SK-N-SH (cell line): ENCODE measurements around the gene SLC17A5. TPM values are rescaled to one million over a fixed set of nuclear protein-coding genes. Genes with fewer than 3 reads are reported as not detected.

Experiments
- CTCF ChIA-PET: fragments of 300-600, 350-600 bp; formaldehyde crosslinking; extraction: SDS; loops from one replicate; lab custom pipeline; 2021; lab: Yijun Ruan, JAX
- POLR2A ChIA-PET: fragments of 350-600 bp; sonication (Branson Sonifier 250); formaldehyde crosslinking; extraction: SDS; loops from one replicate; lab custom pipeline; 2020; ENCODE audit warnings: antibody characterized with exemption, inconsistent platforms; lab: Yijun Ruan, JAX
- DNase-seq: peaks from one replicate; pipeline ENCODE4 v3.0.0; 2012
- H2AFZ ChIP-seq: fragments of 200-600 bp; sonication (generic); 2 replicates; pipeline ENCODE4 v1.8.1; 2016; ENCODE audit warnings: antibody characterized with exemption, mild to moderate bottlenecking, low read depth
- H3F3A ChIP-seq: fragments of 200-600 bp; sonication (generic); replicated peaks from 2 replicates; pipeline ENCODE3; 2016; ENCODE audit warnings: antibody characterized with exemption, mild to moderate bottlenecking; ENCODE audit not compliant: insufficient read depth
- H3K27ac ChIP-seq, 2 experiments: fragments of 200-500 bp in 1 of 2; fragments of 200-600 bp in 1 of 2; sonication (Bioruptor generic) in 1 of 2; sonication (generic), shearing (Covaris generic) in 1 of 2; 2 replicates each; pipeline versions ENCODE4 v1.5.1 to v1.6.1; 2014 to 2016; ENCODE audit warnings: low read depth in 2 of 2, inconsistent platforms in 1 of 2, low read length in 1 of 2, mild to moderate bottlenecking in 1 of 2, mixed read lengths in 1 of 2
- H3K27me3 ChIP-seq: fragments of 200-600 bp; sonication (generic), shearing (Covaris generic); 2 replicates; pipeline ENCODE4 v1.6.1; 2016; ENCODE audit warnings: mixed run types; ENCODE audit not compliant: insufficient read depth
- H3K36me3 ChIP-seq, 2 experiments: fragments of 200-500 bp in 1 of 2; fragments of 200-600 bp in 1 of 2; sonication (Bioruptor generic) in 1 of 2; sonication (generic) in 1 of 2; replicated peaks in 1 of 2; 2 replicates each; pipeline versions ENCODE3 to v1.5.1; 2014 to 2016; ENCODE audit warnings: low read length in 1 of 2, mild to moderate bottlenecking in 1 of 2; ENCODE audit not compliant: insufficient read depth in 2 of 2, control insufficient read depth in 1 of 2
- H3K4me1 ChIP-seq, 2 experiments: fragments of 200-500 bp in 1 of 2; fragments of 200-600 bp in 1 of 2; sonication (Bioruptor generic) in 1 of 2; sonication (generic), shearing (Covaris generic) in 1 of 2; 2 replicates each; pipeline versions ENCODE4 v1.5.1 to v1.6.1; 2014 to 2016; ENCODE audit warnings: low read depth in 1 of 2, low read length in 1 of 2, mixed run types in 1 of 2; ENCODE audit not compliant: insufficient read depth in 2 of 2, control insufficient read depth in 1 of 2
- H3K4me2 ChIP-seq: fragments of 200-600 bp; sonication (generic), shearing (Covaris generic); 2 replicates; pipeline ENCODE4 v1.6.1; 2017; ENCODE audit warnings: mixed run types
- H3K4me3 ChIP-seq, 2 experiments: fragments of 200-500 bp in 1 of 2; fragments of 200-600 bp in 1 of 2; sonication (Bioruptor generic) in 1 of 2; sonication (generic), shearing (Covaris generic) in 1 of 2; 2 replicates each; pipeline versions ENCODE4 v1.5.1 to v1.8.1; 2014 to 2016; ENCODE audit warnings: low read depth in 2 of 2, inconsistent platforms in 1 of 2, low read length in 1 of 2, mild to moderate bottlenecking in 1 of 2, mixed read lengths in 1 of 2, moderate library complexity in 1 of 2
- H3K79me2 ChIP-seq: fragments of 200-600 bp; sonication (generic); 2 replicates; pipeline ENCODE4 v1.8.1; 2017; ENCODE audit warnings: mild to moderate bottlenecking; ENCODE audit not compliant: insufficient read depth
- H3K9ac ChIP-seq: fragments of 200-600 bp; sonication (generic); 2 replicates; pipeline ENCODE4 v1.6.1; 2017; ENCODE audit warnings: mixed run types
- H3K9me2 ChIP-seq: fragments of 200-600 bp; sonication (generic); 2 replicates; pipeline ENCODE4 v1.6.1; 2017; ENCODE audit warnings: mixed run types
- H3K9me3 ChIP-seq: fragments of 200-600 bp; sonication (generic); 2 replicates; pipeline ENCODE4 v1.6.1; 2017; ENCODE audit warnings: mixed run types, mild to moderate bottlenecking, moderate library complexity
- H4K20me1 ChIP-seq: fragments of 200-600 bp; sonication (generic); 2 replicates; pipeline ENCODE4 v1.6.1; 2017; ENCODE audit warnings: mild to moderate bottlenecking, mixed run types; ENCODE audit not compliant: insufficient read depth
- CHD2 ChIP-seq: fragments of 150-350 bp; IDR thresholded peaks from 2 replicates; pipeline ENCODE4 v1.6.1; 2018; ENCODE audit warnings: low read length; ENCODE audit not compliant: partially characterized antibody
- EP300 ChIP-seq, 2 experiments: IDR thresholded peaks; 2 replicates each; pipeline versions ENCODE4 v1.4.0 to v1.6.1; 2012; ENCODE audit warnings: borderline replicate concordance in 1 of 2, low read depth in 1 of 2, low read length in 1 of 2
- EZH2phosphoT487 ChIP-seq: fragments of 200-600 bp; sonication (generic); IDR thresholded peaks from 2 replicates; pipeline ENCODE4 v1.6.1; 2017; ENCODE audit warnings: low read depth, mixed run types, mild to moderate bottlenecking, antibody characterized with exemption, moderate library complexity, borderline replicate concordance
- FOXM1 ChIP-seq: IDR thresholded peaks from 2 replicates; pipeline ENCODE4 v1.4.0; 2012; ENCODE audit warnings: low read depth, mild to moderate bottlenecking
- GATA2 ChIP-seq: sonication (generic); formaldehyde crosslinking; IDR thresholded peaks from 2 replicates; pipeline ENCODE4 v1.5.0; 2020; ENCODE audit warnings: mild to moderate bottlenecking, missing genetic modification reagents
- MXI1 ChIP-seq: IDR thresholded peaks from 2 replicates; pipeline ENCODE4 v1.6.1; 2012; ENCODE audit warnings: mild to moderate bottlenecking, low read depth, low read length, improper control_type of control experiment
- NFIC ChIP-seq: IDR thresholded peaks from 2 replicates; pipeline ENCODE4 v1.4.0; 2012; ENCODE audit warnings: borderline replicate concordance
- NRF1 ChIP-seq: IDR thresholded peaks from 2 replicates; pipeline ENCODE4 v1.6.1; 2012; ENCODE audit warnings: low read depth, mild to moderate bottlenecking, low read length
- RAD21 ChIP-seq: IDR thresholded peaks from 2 replicates; pipeline ENCODE4 v1.6.1; 2012; ENCODE audit warnings: mild to moderate bottlenecking, low read length
- RXRA ChIP-seq: IDR thresholded peaks from 2 replicates; pipeline ENCODE4 v1.4.0; 2012; ENCODE audit warnings: low read depth, mild to moderate bottlenecking, borderline replicate concordance
- SIN3A ChIP-seq: IDR thresholded peaks from 2 replicates; pipeline ENCODE4 v1.6.1; 2012; ENCODE audit warnings: low read depth, mild to moderate bottlenecking, low read length, moderate library complexity, borderline replicate concordance
- WGBS: methylation state at CpG from one replicate; pipeline ENCODE4 v1.1.6; 2017; ENCODE audit warnings: low lambda C conversion rate; 5-methylcytosine and 5-hydroxymethylcytosine counted together
- polyA plus RNA-seq, 3 experiments: library from polyadenylated mRNA; depleted of rRNA; stranded (reverse); fragments of >200 nt; gene quantifications; 2 replicates each; pipeline ENCODE4 v1.2.3, GENCODE V29; 2012
- TF ChIP-seq, protein P1 (sequence below): IDR thresholded peaks from 2 replicates; pipeline ENCODE4 v1.4.0; 2012; ENCODE audit warnings: low read depth, borderline replicate concordance
- TF ChIP-seq, protein P2 (sequence below): IDR thresholded peaks from 2 replicates; pipeline ENCODE4 v1.4.0; 2012; ENCODE audit warnings: low read depth, borderline replicate concordance
- TF ChIP-seq, protein P3 (sequence below): fragments of 200-600 bp; sonication (generic); IDR thresholded peaks from 2 replicates; pipeline ENCODE4 v1.6.1; 2017; ENCODE audit warnings: antibody characterized with exemption, mild to moderate bottlenecking, moderate library complexity
- TF ChIP-seq, protein P4 (sequence below): IDR thresholded peaks from 2 replicates; pipeline ENCODE4 v1.6.1; 2012; ENCODE audit warnings: mild to moderate bottlenecking, low read depth, low read length, moderate library complexity
- TF ChIP-seq, protein P5 (sequence below): IDR thresholded peaks from 2 replicates; pipeline ENCODE4 v1.4.0; 2012; ENCODE audit warnings: low read depth

The SLC17A5 gene
- polyA plus RNA-seq, 1 of the 3 experiments (the other 2 are of a cell fraction) = 9.2 TPM

DNA sequence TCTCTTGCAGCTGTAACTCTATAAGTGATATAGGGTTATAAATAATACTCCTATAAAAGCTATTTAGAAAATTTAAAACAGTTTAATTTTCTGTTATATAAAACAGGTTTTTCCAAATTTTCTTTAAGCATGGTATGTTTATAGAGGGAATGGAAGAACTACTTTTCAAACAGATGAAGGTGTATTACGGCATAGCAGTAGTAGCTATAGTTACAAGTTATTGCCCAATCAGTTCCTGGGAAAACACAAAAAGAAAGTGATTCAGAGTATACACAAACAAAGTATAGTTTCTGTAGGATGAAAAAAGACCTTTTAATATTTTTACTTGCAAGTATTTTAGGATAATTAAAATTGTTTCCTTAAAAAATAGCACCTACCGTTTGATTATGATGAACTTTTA is 9.8 kb downstream of the SLC17A5 start:
- Histone ChIP-seq H3K79me2 (no peaks in the 10 kb centered on the region), H3K9me2 (no peaks in the 10 kb centered on the region), H3K9me3 (no peaks in the 10 kb centered on the region), H3K27ac (no peak overlapping the region), H3K36me3 (peaks cover 0 to 10% of the 10 kb centered on the region in 2 experiments), H3K4me2 (no peak overlapping the region), H3K4me3 (no peak overlapping the region), H3K9ac (no peak overlapping the region), H2AFZ (no peak overlapping the region), H3K4me1 (peaks cover 0 to 16% of the 10 kb centered on the region in 2 experiments; a peak in 2 of 4 replicates), H3F3A (peaks cover 29% of the 10 kb centered on the region), H3K27me3 (no peaks in the 10 kb centered on the region), H4K20me1 (no peaks in the 10 kb centered on the region)
- TF ChIP-seq NRF1 (no peak), SIN3A (no peak), FOXM1 (no peak), NFIC (no peak), EZH2phosphoT487 (no peak), RXRA (no peak), CHD2 (no peak), MXI1 (no peak), RAD21 (no peak), EP300 (IDR thresholded peaks at IDR 0.05; ENCODE audit: borderline replicate concordance in 1 of 2, low read depth in 1 of 2, low read length in 1 of 2) (no peak), GATA2 (CRISPR knock-in tag) (no peak)
- TF ChIP-seq, protein P1, sequence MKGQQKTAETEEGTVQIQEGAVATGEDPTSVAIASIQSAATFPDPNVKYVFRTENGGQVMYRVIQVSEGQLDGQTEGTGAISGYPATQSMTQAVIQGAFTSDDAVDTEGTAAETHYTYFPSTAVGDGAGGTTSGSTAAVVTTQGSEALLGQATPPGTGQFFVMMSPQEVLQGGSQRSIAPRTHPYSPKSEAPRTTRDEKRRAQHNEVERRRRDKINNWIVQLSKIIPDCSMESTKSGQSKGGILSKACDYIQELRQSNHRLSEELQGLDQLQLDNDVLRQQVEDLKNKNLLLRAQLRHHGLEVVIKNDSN = no peak
- TF ChIP-seq, protein P2, sequence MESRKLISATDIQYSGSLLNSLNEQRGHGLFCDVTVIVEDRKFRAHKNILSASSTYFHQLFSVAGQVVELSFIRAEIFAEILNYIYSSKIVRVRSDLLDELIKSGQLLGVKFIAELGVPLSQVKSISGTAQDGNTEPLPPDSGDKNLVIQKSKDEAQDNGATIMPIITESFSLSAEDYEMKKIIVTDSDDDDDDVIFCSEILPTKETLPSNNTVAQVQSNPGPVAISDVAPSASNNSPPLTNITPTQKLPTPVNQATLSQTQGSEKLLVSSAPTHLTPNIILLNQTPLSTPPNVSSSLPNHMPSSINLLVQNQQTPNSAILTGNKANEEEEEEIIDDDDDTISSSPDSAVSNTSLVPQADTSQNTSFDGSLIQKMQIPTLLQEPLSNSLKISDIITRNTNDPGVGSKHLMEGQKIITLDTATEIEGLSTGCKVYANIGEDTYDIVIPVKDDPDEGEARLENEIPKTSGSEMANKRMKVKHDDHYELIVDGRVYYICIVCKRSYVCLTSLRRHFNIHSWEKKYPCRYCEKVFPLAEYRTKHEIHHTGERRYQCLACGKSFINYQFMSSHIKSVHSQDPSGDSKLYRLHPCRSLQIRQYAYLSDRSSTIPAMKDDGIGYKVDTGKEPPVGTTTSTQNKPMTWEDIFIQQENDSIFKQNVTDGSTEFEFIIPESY = no peak
- TF ChIP-seq, protein P3, sequence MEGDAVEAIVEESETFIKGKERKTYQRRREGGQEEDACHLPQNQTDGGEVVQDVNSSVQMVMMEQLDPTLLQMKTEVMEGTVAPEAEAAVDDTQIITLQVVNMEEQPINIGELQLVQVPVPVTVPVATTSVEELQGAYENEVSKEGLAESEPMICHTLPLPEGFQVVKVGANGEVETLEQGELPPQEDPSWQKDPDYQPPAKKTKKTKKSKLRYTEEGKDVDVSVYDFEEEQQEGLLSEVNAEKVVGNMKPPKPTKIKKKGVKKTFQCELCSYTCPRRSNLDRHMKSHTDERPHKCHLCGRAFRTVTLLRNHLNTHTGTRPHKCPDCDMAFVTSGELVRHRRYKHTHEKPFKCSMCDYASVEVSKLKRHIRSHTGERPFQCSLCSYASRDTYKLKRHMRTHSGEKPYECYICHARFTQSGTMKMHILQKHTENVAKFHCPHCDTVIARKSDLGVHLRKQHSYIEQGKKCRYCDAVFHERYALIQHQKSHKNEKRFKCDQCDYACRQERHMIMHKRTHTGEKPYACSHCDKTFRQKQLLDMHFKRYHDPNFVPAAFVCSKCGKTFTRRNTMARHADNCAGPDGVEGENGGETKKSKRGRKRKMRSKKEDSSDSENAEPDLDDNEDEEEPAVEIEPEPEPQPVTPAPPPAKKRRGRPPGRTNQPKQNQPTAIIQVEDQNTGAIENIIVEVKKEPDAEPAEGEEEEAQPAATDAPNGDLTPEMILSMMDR = no peak
- TF ChIP-seq, protein P4, sequence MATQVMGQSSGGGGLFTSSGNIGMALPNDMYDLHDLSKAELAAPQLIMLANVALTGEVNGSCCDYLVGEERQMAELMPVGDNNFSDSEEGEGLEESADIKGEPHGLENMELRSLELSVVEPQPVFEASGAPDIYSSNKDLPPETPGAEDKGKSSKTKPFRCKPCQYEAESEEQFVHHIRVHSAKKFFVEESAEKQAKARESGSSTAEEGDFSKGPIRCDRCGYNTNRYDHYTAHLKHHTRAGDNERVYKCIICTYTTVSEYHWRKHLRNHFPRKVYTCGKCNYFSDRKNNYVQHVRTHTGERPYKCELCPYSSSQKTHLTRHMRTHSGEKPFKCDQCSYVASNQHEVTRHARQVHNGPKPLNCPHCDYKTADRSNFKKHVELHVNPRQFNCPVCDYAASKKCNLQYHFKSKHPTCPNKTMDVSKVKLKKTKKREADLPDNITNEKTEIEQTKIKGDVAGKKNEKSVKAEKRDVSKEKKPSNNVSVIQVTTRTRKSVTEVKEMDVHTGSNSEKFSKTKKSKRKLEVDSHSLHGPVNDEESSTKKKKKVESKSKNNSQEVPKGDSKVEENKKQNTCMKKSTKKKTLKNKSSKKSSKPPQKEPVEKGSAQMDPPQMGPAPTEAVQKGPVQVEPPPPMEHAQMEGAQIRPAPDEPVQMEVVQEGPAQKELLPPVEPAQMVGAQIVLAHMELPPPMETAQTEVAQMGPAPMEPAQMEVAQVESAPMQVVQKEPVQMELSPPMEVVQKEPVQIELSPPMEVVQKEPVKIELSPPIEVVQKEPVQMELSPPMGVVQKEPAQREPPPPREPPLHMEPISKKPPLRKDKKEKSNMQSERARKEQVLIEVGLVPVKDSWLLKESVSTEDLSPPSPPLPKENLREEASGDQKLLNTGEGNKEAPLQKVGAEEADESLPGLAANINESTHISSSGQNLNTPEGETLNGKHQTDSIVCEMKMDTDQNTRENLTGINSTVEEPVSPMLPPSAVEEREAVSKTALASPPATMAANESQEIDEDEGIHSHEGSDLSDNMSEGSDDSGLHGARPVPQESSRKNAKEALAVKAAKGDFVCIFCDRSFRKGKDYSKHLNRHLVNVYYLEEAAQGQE = no peak
- TF ChIP-seq, protein P5, sequence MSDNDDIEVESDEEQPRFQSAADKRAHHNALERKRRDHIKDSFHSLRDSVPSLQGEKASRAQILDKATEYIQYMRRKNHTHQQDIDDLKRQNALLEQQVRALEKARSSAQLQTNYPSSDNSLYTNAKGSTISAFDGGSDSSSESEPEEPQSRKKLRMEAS = no peak
- no peak for DNase-seq
- POLR2A ChIA-PET = no interaction called here
- 96% methylated on average over 2 of the region's 2 CpGs for WGBS
- CTCF ChIA-PET = interaction anchor here (0.8 to 1.8 kb wide), 3 partner anchors 9 to 129 kb away, joined by 3 to 8 read pairs (median 5); no protein-coding TSS in a partner anchor
